Measurements from ENCODE around the gene RC3H1.

GRCh38 chr1:173995475-173995874 is 26.7 kb downstream of the RC3H1 start:
- no peak for TF ChIP-seq TAF1 (IDR thresholded peaks at IDR 0.05; ENCODE audit: borderline replicate concordance, insufficient read depth, low read length)
- TF ChIP-seq POLR2AphosphoS5 (IDR thresholded peaks at IDR 0.05; ENCODE audit: low read depth, low read length): no peak
- no peak for TF ChIP-seq SIN3A (IDR thresholded peaks at IDR 0.05; ENCODE audit: borderline replicate concordance, insufficient read depth, low read length)
- TF ChIP-seq, protein P1, sequence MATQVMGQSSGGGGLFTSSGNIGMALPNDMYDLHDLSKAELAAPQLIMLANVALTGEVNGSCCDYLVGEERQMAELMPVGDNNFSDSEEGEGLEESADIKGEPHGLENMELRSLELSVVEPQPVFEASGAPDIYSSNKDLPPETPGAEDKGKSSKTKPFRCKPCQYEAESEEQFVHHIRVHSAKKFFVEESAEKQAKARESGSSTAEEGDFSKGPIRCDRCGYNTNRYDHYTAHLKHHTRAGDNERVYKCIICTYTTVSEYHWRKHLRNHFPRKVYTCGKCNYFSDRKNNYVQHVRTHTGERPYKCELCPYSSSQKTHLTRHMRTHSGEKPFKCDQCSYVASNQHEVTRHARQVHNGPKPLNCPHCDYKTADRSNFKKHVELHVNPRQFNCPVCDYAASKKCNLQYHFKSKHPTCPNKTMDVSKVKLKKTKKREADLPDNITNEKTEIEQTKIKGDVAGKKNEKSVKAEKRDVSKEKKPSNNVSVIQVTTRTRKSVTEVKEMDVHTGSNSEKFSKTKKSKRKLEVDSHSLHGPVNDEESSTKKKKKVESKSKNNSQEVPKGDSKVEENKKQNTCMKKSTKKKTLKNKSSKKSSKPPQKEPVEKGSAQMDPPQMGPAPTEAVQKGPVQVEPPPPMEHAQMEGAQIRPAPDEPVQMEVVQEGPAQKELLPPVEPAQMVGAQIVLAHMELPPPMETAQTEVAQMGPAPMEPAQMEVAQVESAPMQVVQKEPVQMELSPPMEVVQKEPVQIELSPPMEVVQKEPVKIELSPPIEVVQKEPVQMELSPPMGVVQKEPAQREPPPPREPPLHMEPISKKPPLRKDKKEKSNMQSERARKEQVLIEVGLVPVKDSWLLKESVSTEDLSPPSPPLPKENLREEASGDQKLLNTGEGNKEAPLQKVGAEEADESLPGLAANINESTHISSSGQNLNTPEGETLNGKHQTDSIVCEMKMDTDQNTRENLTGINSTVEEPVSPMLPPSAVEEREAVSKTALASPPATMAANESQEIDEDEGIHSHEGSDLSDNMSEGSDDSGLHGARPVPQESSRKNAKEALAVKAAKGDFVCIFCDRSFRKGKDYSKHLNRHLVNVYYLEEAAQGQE (IDR thresholded peaks at IDR 0.05; ENCODE audit: insufficient read depth in 1 of 2, low read depth in 2 of 2, low read length in 2 of 2): no peak
- TF ChIP-seq FOXP2 (optimal IDR thresholded peaks at IDR 0.05; ENCODE audit: borderline replicate concordance, extremely low read depth, extremely low read length, insufficient read depth): no peak

Measured in PFSK-1 (cell line).